GM12864 (cell line): ENCODE measurements around the gene FCGR1A.
A peak's percentile ranks its signal among the peaks of the same experiment; 100 is the strongest.
"Not testable (repeated sequence)": the region's sequence is repeated elsewhere in the genome, so short reads cannot be mapped to it uniquely, and the experiment has no call there.

ENCODE experiments used
- DNase-seq: peaks from one replicate; pipeline ENCODE4 v3.0.0-alpha.2; 2011; ENCODE audit warnings: low read depth
- H3K4me3 ChIP-seq: 2 replicates; pipeline ENCODE4 v1.5.1; 2011; ENCODE audit warnings: mild to moderate bottlenecking, low read depth, low read length, control low read depth

FCGR1A gene

GRCh38 chr1:149811890-149812829, 29.7 kb downstream of the FCGR1A start:
- H3K4me3 ChIP-seq = peak overlapping the region; percentile 44

GRCh38 chr1:149812893-149813801, 30.7 kb downstream of the FCGR1A start:
- H3K4me3 ChIP-seq = peak overlapping the region; percentile 59
- DNase-seq = peak; percentile 60

More at GRCh38 chr1:149811890-149812829, 29.7 kb downstream of the FCGR1A start:
- DNase-seq = peak; percentile 93

GRCh38 chr1:149820387-149820786, 37.9 kb downstream of the FCGR1A start:
- DNase-seq, H3K4me3 ChIP-seq: not testable (repeated sequence)

GRCh38 chr1:149826555-149826954, 44.1 kb downstream of the FCGR1A start:
- not testable (repeated sequence) for DNase-seq, H3K4me3 ChIP-seq

GRCh38 chr1:149831764-149832315, 49.3 kb downstream of the FCGR1A start:
- not testable (repeated sequence) for DNase-seq, H3K4me3 ChIP-seq

GRCh38 chr1:149832316-149833126, 50.0 kb downstream of the FCGR1A start:
- DNase-seq, H3K4me3 ChIP-seq: not testable (repeated sequence)

GRCh38 chr1:149833144-149833543, 50.6 kb downstream of the FCGR1A start:
- not testable (repeated sequence) for H3K4me3 ChIP-seq, DNase-seq

GRCh38 chr1:149841149-149841548, 58.7 kb downstream of the FCGR1A start:
- H3K4me3 ChIP-seq, DNase-seq: not testable (repeated sequence)
